ENCODE results near the gene DPYSL4.

Gene DPYSL4

DNA sequence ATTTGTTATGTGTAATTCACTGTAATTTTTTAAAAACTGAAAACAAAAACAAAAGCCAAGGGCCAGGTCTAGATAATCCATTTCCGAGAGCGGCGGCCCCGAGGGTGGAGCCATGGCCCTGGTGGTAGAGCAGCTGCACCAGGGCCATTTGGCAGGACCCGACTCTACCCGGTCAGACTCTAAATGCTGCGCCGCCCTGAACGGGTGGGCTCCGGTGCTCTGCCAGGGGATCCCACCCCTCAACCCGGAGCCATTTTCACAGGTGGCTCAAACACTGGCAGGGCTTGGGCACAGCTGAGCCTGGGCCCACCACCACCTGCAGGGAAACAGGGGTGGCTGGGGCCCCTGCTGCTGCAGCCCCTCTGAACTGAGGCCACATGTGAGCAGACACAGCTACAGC, 56.9 kb downstream of the DPYSL4 start:
- no peak overlapping the region for H3K4me2 ChIP-seq (ENCODE audit: low read length)
- no peaks in the 10 kb centered on the region for H3K4me1 ChIP-seq (ENCODE audit: insufficient read depth, low read length, severe bottlenecking)
- no peaks in the 10 kb centered on the region for H3K9me2 ChIP-seq (ENCODE audit: low read depth, low read length)
- H3F3A ChIP-seq (ENCODE audit: insufficient read depth, low read length), result no peaks in the 10 kb centered on the region
- H3K9ac ChIP-seq (ENCODE audit: low read length), result no peak overlapping the region
- no peaks in the 10 kb centered on the region for H3K79me2 ChIP-seq (ENCODE audit: insufficient read depth, low read length)
- peaks cover 7% of the 10 kb centered on the region; the same call in 1 of the 2 replicates for H3K27me3 ChIP-seq (ENCODE audit: insufficient read depth, low read length)
- no peaks in the 10 kb centered on the region for H3K36me3 ChIP-seq (ENCODE audit: insufficient read depth, low read length)
- H4K20me1 ChIP-seq (ENCODE audit: insufficient read depth, low read length), result no peaks in the 10 kb centered on the region
- TF ChIP-seq, protein P1, sequence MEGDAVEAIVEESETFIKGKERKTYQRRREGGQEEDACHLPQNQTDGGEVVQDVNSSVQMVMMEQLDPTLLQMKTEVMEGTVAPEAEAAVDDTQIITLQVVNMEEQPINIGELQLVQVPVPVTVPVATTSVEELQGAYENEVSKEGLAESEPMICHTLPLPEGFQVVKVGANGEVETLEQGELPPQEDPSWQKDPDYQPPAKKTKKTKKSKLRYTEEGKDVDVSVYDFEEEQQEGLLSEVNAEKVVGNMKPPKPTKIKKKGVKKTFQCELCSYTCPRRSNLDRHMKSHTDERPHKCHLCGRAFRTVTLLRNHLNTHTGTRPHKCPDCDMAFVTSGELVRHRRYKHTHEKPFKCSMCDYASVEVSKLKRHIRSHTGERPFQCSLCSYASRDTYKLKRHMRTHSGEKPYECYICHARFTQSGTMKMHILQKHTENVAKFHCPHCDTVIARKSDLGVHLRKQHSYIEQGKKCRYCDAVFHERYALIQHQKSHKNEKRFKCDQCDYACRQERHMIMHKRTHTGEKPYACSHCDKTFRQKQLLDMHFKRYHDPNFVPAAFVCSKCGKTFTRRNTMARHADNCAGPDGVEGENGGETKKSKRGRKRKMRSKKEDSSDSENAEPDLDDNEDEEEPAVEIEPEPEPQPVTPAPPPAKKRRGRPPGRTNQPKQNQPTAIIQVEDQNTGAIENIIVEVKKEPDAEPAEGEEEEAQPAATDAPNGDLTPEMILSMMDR (IDR thresholded peaks at IDR 0.05; ENCODE audit: low read length), result no peak
- no peak for TF ChIP-seq EZH2 (IDR thresholded peaks at IDR 0.05; ENCODE audit: borderline replicate concordance, low read length)
- H3K9me3 ChIP-seq (ENCODE audit: low read length), result no peaks in the 10 kb centered on the region
- no peak overlapping the region for H3K4me3 ChIP-seq (ENCODE audit: low read depth, low read length, poor library complexity, severe bottlenecking)
- H2AFZ ChIP-seq (ENCODE audit: low read length), result no peak overlapping the region
- H3K27ac ChIP-seq (ENCODE audit: low read depth, low read length, poor library complexity, severe bottlenecking), result no peak overlapping the region

DNA sequence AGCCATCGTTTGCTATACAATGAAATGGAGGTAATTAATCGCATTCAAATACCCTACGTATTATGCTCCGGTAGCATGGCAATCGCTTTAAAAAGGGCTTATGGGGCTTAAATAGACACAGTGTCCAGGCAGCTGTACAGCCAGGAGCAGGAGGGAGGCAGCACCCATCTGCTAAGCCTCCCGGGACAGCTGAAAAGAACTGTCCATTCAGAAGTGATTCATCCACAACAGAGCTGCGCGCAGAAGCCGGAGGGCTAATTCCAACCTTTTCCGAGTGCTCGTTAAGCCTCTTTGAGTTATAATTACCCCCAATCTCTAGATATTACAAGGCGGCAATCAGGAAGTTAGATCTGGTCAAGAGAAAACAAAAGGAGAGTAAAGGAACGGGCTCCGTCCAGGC, 58.3 kb downstream of the DPYSL4 start:
- H3K9ac ChIP-seq (ENCODE audit: low read length), result no peak overlapping the region
- no peaks in the 10 kb centered on the region; the same call in 1 of the 2 replicates for H3K27me3 ChIP-seq (ENCODE audit: insufficient read depth, low read length)
- H3K36me3 ChIP-seq (ENCODE audit: insufficient read depth, low read length), result no peaks in the 10 kb centered on the region
- H4K20me1 ChIP-seq (ENCODE audit: insufficient read depth, low read length), result no peaks in the 10 kb centered on the region
- no peaks in the 10 kb centered on the region for H3K4me1 ChIP-seq (ENCODE audit: insufficient read depth, low read length, severe bottlenecking)
- H3K4me3 ChIP-seq (ENCODE audit: low read depth, low read length, poor library complexity, severe bottlenecking), result no peak overlapping the region
- H2AFZ ChIP-seq (ENCODE audit: low read length), result no peak overlapping the region
- TF ChIP-seq, protein P1 (IDR thresholded peaks at IDR 0.05; ENCODE audit: low read length), result no peak
- TF ChIP-seq EZH2 (IDR thresholded peaks at IDR 0.05; ENCODE audit: borderline replicate concordance, low read length), result no peak
- H3K9me2 ChIP-seq (ENCODE audit: low read depth, low read length), result no peaks in the 10 kb centered on the region
- no peaks in the 10 kb centered on the region for H3F3A ChIP-seq (ENCODE audit: insufficient read depth, low read length)
- H3K27ac ChIP-seq (ENCODE audit: low read depth, low read length, poor library complexity, severe bottlenecking), result no peak overlapping the region
- H3K4me2 ChIP-seq (ENCODE audit: low read length), result no peak overlapping the region
- no peaks in the 10 kb centered on the region for H3K79me2 ChIP-seq (ENCODE audit: insufficient read depth, low read length)
- H3K9me3 ChIP-seq (ENCODE audit: low read length), result no peaks in the 10 kb centered on the region

DNA sequence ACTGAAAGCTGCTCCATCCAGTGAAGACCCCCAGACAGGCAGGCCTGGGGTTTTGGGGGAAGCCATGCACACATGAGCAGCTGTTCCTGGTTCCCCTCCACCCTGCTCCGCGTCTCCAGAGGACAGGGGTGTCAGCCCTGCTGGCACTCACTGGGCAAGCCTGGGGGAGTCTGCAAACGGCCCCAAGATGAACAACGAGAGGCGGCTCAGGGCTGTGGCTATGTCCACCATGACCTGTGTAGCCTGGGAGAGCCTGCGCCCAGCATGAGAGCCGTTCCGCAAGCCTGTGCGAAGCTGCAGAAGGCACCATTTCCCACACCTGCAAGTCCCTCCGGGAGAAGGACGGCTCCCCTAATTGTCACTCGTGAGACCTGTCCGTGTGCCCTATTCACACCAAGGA, 59.5 kb downstream of the DPYSL4 start:
- no peak overlapping the region for H3K9ac ChIP-seq (ENCODE audit: low read length)
- H3K4me3 ChIP-seq (ENCODE audit: low read depth, low read length, poor library complexity, severe bottlenecking), result no peak overlapping the region
- H3K79me2 ChIP-seq (ENCODE audit: insufficient read depth, low read length), result no peaks in the 10 kb centered on the region
- no peak overlapping the region for H3K27ac ChIP-seq (ENCODE audit: low read depth, low read length, poor library complexity, severe bottlenecking)
- no peaks in the 10 kb centered on the region; the same call in 1 of the 2 replicates for H3K27me3 ChIP-seq (ENCODE audit: insufficient read depth, low read length)
- H3K9me2 ChIP-seq (ENCODE audit: low read depth, low read length), result no peaks in the 10 kb centered on the region
- H3F3A ChIP-seq (ENCODE audit: insufficient read depth, low read length), result no peaks in the 10 kb centered on the region
- no peaks in the 10 kb centered on the region for H3K36me3 ChIP-seq (ENCODE audit: insufficient read depth, low read length)
- H3K4me1 ChIP-seq (ENCODE audit: insufficient read depth, low read length, severe bottlenecking), result no peaks in the 10 kb centered on the region
- no peak overlapping the region for H3K4me2 ChIP-seq (ENCODE audit: low read length)
- no peak overlapping the region for H2AFZ ChIP-seq (ENCODE audit: low read length)
- H3K9me3 ChIP-seq (ENCODE audit: low read length), result no peaks in the 10 kb centered on the region
- no peaks in the 10 kb centered on the region for H4K20me1 ChIP-seq (ENCODE audit: insufficient read depth, low read length)
- TF ChIP-seq, protein P1 (IDR thresholded peaks at IDR 0.05; ENCODE audit: low read length), result no peak
- TF ChIP-seq EZH2 (IDR thresholded peaks at IDR 0.05; ENCODE audit: borderline replicate concordance, low read length), result no peak

All from OCI-LY1 (cell line).